Heart left ventricle (tissue), 13 donors: ENCODE data around the gene LCLAT1.

Source experiments
- CTCF ChIP-seq, 12 donors: fragments of 200-600 bp; sonication (generic) in 4 of 12; IDR thresholded peaks; one replicate each; pipeline versions ENCODE4 v1.5.0 to v1.8.0; 2018 to 2022; ENCODE audit warnings: antibody characterized with exemption in 12 of 12, mild to moderate bottlenecking in 5 of 12
- POLR2A ChIP-seq, 2 donors: fragments of 450-650 bp; IDR thresholded peaks; one replicate each; pipeline ENCODE4 v1.6.1; 2017; ENCODE audit warnings: antibody characterized with exemption in 2 of 2, mild to moderate bottlenecking in 2 of 2, moderate library complexity in 2 of 2
- donor health status: ischemic (EF 13 %, LVEDD 7.1; RV severe dilation, severe dysfunction).
- donor health status: DM: no; HTN: yes; CAD: no.
- donor health status: DM: no; HTN: no; CAD: no.
- donor health status: ischemic (EF 25% LVEDD 6.9; RV normal size, moderate dysfunction).
- donor health status: ischemic (EF 25% LVEDD 5.7; RV mildly dilated, moderate dysfunction).
- donor health status: ischemic (EF 35%, LVEDD 5.7; RV mildly dilated, moderate dysfunction).
- donor health status: nonischemic (EF 11% LVEDD 7.7; RV severe dilation, severe dysfunction).
- donor health status: DM: yes; HTN: yes; CAD: no.
- donor health status: PGD.
- donor health status: ischemic (EF 29% LVEDD 5.4; RV normal size, mild dysfunction).
- donor health status: nonischemic (EF 23%, LVEDD 6.1; RV moderate dilation, normal function).

GRCh38 chr2:30446602-30447148 lies 371 bp upstream of the LCLAT1 start:
- TF ChIP-seq CTCF (IDR thresholded peaks at IDR 0.05), result no peak
- TF ChIP-seq POLR2A (IDR thresholded peaks at IDR 0.05), result no peak
